Gastrocnemius medialis (tissue), 4 donors: ENCODE measurements around the gene PRDM16. TPM values are rescaled to one million over a fixed set of nuclear protein-coding genes. Genes with fewer than 3 reads are reported as not detected.

Experiments used
- ATAC-seq, 2 donors: fragments of 150-250 bp; one replicate each; pipeline ENCODE4 v1.9.1; 2016
- DNase-seq, 2 donors: peaks; one replicate each; pipeline ENCODE4 v3.0.0-alpha.2; 2019
- H3K27ac ChIP-seq, 4 donors: fragments of 200-600 bp; sonication (generic); 1 replicate in 1 of 4; 2 replicates in 3 of 4; pipeline ENCODE4 v1.5.1; 2016 to 2018; ENCODE audit warnings: mild to moderate bottlenecking in 2 of 4, moderate library complexity in 1 of 4
- H3K27me3 ChIP-seq, 3 donors: fragments of 200-600 bp; sonication (generic) in 2 of 3; 1 replicate in 1 of 3; 2 replicates in 2 of 3; pipeline versions ENCODE4 v1.5.1 to v1.6.0; 2016 to 2019; ENCODE audit warnings: mild to moderate bottlenecking in 1 of 3, moderate library complexity in 1 of 3
- H3K36me3 ChIP-seq, 2 donors: fragments of 200-600 bp; sonication (generic) in 1 of 2; one replicate each; pipeline ENCODE4 v1.5.1; 2017 to 2018
- H3K4me1 ChIP-seq, 2 donors: fragments of 200-600 bp; sonication (generic) in 1 of 2; one replicate each; pipeline ENCODE4 v1.5.1; 2016 to 2017; ENCODE audit warnings: mild to moderate bottlenecking in 2 of 2
- H3K4me3 ChIP-seq, 4 donors: fragments of 200-600 bp; sonication (generic) in 3 of 4; 1 replicate in 1 of 4; 2 replicates in 3 of 4; pipeline ENCODE4 v1.5.1; 2016 to 2019; ENCODE audit warnings: mild to moderate bottlenecking in 2 of 4
- H3K9me3 ChIP-seq, 3 donors: fragments of 200-600 bp; sonication (generic) in 2 of 3; 1 replicate in 1 of 3; 2 replicates in 2 of 3; pipeline ENCODE4 v1.5.1; 2016 to 2019
- CTCF ChIP-seq, 5 experiments: fragments of 450-650 bp in 3 of 5; fragments of 200-600 bp in 2 of 5; sonication (generic) in 2 of 5; IDR thresholded peaks in 4 of 5; conservative IDR thresholded peaks in 1 of 5; 1 replicate in 4 of 5; 2 replicates in 1 of 5; pipeline ENCODE4 v1.5.1; 2016 to 2019; ENCODE audit warnings: antibody characterized with exemption in 5 of 5, mild to moderate bottlenecking in 3 of 5, moderate library complexity in 3 of 5
- POLR2A ChIP-seq, 2 donors: fragments of 450-650 bp; IDR thresholded peaks; one replicate each; pipeline ENCODE4 v1.6.1; 2017; ENCODE audit warnings: antibody characterized with exemption in 2 of 2, mild to moderate bottlenecking in 2 of 2, moderate library complexity in 2 of 2
- in situ Hi-C, 4 donors: fragments of 200-750 bp; cut with MboI; loops; one replicate each; pipeline versions ENCODE4 v1.15.0 to v1.8.0; 2017; ENCODE audit warnings: low sequenced_read_pairs in 4 of 4
- intact Hi-C: fragments of 100-400 bp; cut with DNase I; formaldehyde crosslinking; loops from one replicate; pipeline ENCODE4 v1.15.1; 2023; ENCODE audit warnings: low total_unique reads
- total RNA-seq, 4 donors: library from RNA; depleted of rRNA; stranded (reverse); fragments of >200 nt; gene quantifications; one replicate each; pipeline versions ENCODE4 v1.1.0 to v1.2.3, GENCODE V29; 2016

PRDM16 gene
- total RNA-seq, 4 donors from 2014 or later, result 0.03 to 0.19 (median 0.17) TPM

- no peak for DNase-seq
- H3K4me1 ChIP-seq, result no peaks in the 10 kb centered on the region
- TF ChIP-seq POLR2A (IDR thresholded peaks at IDR 0.05) (no peak), CTCF (IDR thresholded peaks at IDR 0.05 in 4 of 5, conservative IDR thresholded peaks at IDR 0.05 in 1 of 5) (no peak)
- H3K9me3 ChIP-seq, result no peaks in the 10 kb centered on the region
- no peak overlapping the region for H3K4me3 ChIP-seq
- peaks cover 15 to 23% (median 19%) of the 10 kb centered on the region in 3 donors for H3K27me3 ChIP-seq
- in situ Hi-C loops (no loop called here), intact Hi-C loops (no loop called here)
- H3K36me3 ChIP-seq, result no peaks in the 10 kb centered on the region
- ATAC-seq, result no peak
- H3K27ac ChIP-seq, result no peak overlapping the region
Measured at GRCh38 chr1:3440711-3441409, 371.9 kb downstream of the PRDM16 start.

GRCh38 chr1:3441410-3441847 is 372.4 kb downstream of the PRDM16 start:
- intact Hi-C loops (no loop called here), in situ Hi-C loops (no loop called here)
- H3K27me3 ChIP-seq, result peaks cover 10 to 20% (median 19%) of the 10 kb centered on the region in 3 donors
- no peaks in the 10 kb centered on the region for H3K36me3 ChIP-seq
- no peaks in the 10 kb centered on the region for H3K9me3 ChIP-seq
- TF ChIP-seq CTCF (IDR thresholded peaks at IDR 0.05 in 4 of 5, conservative IDR thresholded peaks at IDR 0.05 in 1 of 5) (no peak), POLR2A (IDR thresholded peaks at IDR 0.05) (no peak)
- no peaks in the 10 kb centered on the region for H3K4me1 ChIP-seq
- H3K4me3 ChIP-seq, result no peak overlapping the region
- ATAC-seq (no peak), DNase-seq (no peak)
- no peak overlapping the region for H3K27ac ChIP-seq

- no peaks in the 10 kb centered on the region for H3K36me3 ChIP-seq
- DNase-seq (no peak), ATAC-seq (no peak)
- H3K4me3 ChIP-seq, result no peak overlapping the region
- TF ChIP-seq POLR2A (IDR thresholded peaks at IDR 0.05) (no peak), CTCF (IDR thresholded peaks at IDR 0.05 in 4 of 5, conservative IDR thresholded peaks at IDR 0.05 in 1 of 5) (no peak)
- no peak overlapping the region for H3K27ac ChIP-seq
- peaks cover 9 to 20% (median 19%) of the 10 kb centered on the region in 3 donors for H3K27me3 ChIP-seq
- H3K4me1 ChIP-seq, result no peaks in the 10 kb centered on the region
- H3K9me3 ChIP-seq, result no peaks in the 10 kb centered on the region
- intact Hi-C loops (no loop called here), in situ Hi-C loops (no loop called here)
Measured at GRCh38 chr1:3441880-3442279, 372.9 kb downstream of the PRDM16 start.

- no peak for DNase-seq
- in situ Hi-C loops (no loop called here), intact Hi-C loops (no loop called here)
Measured at GRCh38 chr1:3442331-3442730, 373.3 kb downstream of the PRDM16 start.

More at GRCh38 chr1:3442331-3442730, 373.3 kb downstream of the PRDM16 start:
- H3K27me3 ChIP-seq, result peaks cover 9 to 17% (median 15%) of the 10 kb centered on the region in 3 donors
- no peak overlapping the region for H3K27ac ChIP-seq
- no peak for ATAC-seq
- no peaks in the 10 kb centered on the region for H3K9me3 ChIP-seq
- H3K4me1 ChIP-seq, result no peaks in the 10 kb centered on the region
- TF ChIP-seq CTCF (IDR thresholded peaks at IDR 0.05 in 4 of 5, conservative IDR thresholded peaks at IDR 0.05 in 1 of 5), result no peak
- no peak for TF ChIP-seq POLR2A (IDR thresholded peaks at IDR 0.05)
- H3K4me3 ChIP-seq, result no peak overlapping the region
- H3K36me3 ChIP-seq, result no peaks in the 10 kb centered on the region
